VCaP (cell line): ENCODE measurements around the gene NPTN.
A peak's percentile ranks its signal among the peaks of the same experiment; 100 is the strongest.

Experiments
- H3K27ac ChIP-seq: fragments of 450-650 bp; 2 replicates; pipeline ENCODE4 v1.5.1; 2017
- TF ChIP-seq, protein P1 (sequence below): fragments of 450-650 bp; conservative IDR thresholded peaks from 2 replicates; pipeline ENCODE4 v1.5.1; 2017; ENCODE audit warnings: mild to moderate bottlenecking, moderate library complexity

NPTN gene

GRCh38 chr15:73633111-73633990, at the start of gene NPTN:
Gene NPTN (minus strand): TSS chr15:73633389. CDS start chr15:73633215, 174 bp downstream.
- TF ChIP-seq, protein P1, sequence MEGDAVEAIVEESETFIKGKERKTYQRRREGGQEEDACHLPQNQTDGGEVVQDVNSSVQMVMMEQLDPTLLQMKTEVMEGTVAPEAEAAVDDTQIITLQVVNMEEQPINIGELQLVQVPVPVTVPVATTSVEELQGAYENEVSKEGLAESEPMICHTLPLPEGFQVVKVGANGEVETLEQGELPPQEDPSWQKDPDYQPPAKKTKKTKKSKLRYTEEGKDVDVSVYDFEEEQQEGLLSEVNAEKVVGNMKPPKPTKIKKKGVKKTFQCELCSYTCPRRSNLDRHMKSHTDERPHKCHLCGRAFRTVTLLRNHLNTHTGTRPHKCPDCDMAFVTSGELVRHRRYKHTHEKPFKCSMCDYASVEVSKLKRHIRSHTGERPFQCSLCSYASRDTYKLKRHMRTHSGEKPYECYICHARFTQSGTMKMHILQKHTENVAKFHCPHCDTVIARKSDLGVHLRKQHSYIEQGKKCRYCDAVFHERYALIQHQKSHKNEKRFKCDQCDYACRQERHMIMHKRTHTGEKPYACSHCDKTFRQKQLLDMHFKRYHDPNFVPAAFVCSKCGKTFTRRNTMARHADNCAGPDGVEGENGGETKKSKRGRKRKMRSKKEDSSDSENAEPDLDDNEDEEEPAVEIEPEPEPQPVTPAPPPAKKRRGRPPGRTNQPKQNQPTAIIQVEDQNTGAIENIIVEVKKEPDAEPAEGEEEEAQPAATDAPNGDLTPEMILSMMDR = no peak; the same call in 1 of the 2 replicates
- H3K27ac ChIP-seq = peak within 1 kb of the TSS; percentile 93

DNA sequence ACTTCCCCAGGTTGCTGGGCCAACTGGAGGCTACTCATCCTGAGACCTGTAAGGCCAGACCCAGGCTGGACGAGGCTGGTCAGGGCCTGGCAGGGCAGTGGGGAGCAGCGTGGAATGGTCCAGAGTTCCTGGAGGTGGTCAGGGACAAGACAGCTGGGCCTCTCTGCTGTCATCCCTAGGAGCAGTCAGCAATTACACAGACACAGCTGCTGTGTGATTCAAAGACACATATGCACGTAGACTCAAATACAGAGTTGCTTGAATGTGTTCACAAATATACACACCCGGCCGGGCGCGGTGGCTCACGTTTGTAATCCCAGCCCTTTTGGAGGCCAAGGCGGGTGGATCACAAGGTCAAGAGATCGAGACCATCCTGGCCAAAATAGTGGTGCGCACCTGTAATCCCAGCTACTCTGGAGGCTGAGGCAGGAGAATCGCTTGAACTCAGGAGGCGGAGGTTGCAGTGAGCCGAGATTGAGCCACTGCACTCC, 49.5 kb upstream of the NPTN start:
- TF ChIP-seq, protein P1 = no peak
- H3K27ac ChIP-seq = peak overlapping the region; percentile 99

DNA sequence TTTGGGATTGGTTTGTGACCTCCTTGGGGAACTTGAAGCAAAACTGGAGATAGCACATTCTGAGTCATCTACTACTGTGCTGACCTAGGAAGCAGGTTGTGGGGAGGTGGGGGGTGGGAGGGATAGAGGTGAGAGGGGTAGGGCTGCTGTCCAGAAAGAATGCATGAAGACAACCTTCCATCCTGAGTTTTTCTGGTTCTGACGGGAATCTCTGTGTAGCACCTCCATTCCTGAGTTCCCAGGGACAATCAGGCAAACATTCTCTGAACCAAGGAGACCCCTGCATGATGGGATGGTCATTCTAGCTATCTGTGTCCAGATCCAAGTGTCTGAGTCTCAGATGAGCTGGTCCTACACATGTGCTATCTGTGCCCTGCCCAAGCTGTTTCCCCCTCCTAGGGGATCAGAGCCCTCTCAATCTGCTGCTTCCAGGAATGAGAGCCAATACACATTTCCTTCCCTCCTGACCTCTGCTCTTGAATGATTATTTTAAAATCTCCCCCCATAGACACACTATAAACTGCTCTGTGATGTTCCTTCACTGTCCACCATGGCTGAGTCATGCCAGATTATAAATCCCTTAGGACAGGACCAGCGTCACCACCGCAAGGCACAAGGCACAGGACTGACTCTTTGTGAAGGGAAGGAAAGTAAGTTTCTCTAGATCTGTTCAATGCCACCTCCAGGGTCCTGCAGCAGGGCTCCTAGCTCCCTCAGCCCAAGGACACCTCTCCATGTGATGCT, 48.8 kb upstream of the NPTN start:
- TF ChIP-seq, protein P1 = no peak
- H3K27ac ChIP-seq = peak overlapping the region; percentile 99

GRCh38 chr15:73681063-73681462, 47.9 kb upstream of the NPTN start:
- TF ChIP-seq, protein P1 = no peak

GRCh38 chr15:73680549-73680948, 47.4 kb upstream of the NPTN start:
- H3K27ac ChIP-seq = no peak overlapping the region
- TF ChIP-seq, protein P1 = no peak

More at GRCh38 chr15:73681063-73681462, 47.9 kb upstream of the NPTN start:
- no peak overlapping the region for H3K27ac ChIP-seq

GRCh38 chr15:73679964-73680363, 46.8 kb upstream of the NPTN start:
- TF ChIP-seq, protein P1 = no peak
- no peak overlapping the region for H3K27ac ChIP-seq

DNA sequence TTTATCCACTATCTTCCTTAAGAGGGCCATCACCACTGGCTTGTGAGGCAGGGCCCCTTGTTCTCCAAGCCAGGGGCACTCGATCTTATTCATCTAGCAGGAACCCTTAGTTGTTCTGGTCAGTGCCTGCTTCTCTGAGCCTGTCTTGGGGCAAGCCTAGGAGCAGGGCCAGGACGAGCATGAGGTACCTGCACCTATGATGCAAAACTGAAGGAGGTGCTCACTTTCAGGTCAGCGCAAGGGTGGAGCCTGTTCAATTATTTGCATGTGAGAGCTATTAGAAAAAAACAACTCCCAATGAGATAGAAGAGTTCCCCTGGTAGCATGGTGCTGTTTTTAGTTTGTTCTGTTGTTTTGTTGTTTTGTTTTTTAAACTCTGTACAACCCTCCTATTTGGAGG, 46.0 kb upstream of the NPTN start:
- TF ChIP-seq, protein P1 = no peak
- H3K27ac ChIP-seq = no peak overlapping the region
